HEK293 (cell line): Measurements from ENCODE around the gene GPS1.

Experiments used
- CTCF ChIA-PET: fragments of 350-600 bp; formaldehyde crosslinking; extraction: SDS; loops from one replicate; lab custom pipeline; 2021; ENCODE audit warnings: antibody characterized with exemption; lab: Yijun Ruan, JAX
- POLR2A ChIA-PET: fragments of 300-600 bp; formaldehyde crosslinking; extraction: SDS; loops from one replicate; lab custom pipeline; 2020; ENCODE audit warnings: antibody characterized with exemption, inconsistent platforms; lab: Yijun Ruan, JAX
- H3K27ac ChIP-seq: fragments of 200-500 bp; sonication (Bioruptor generic); 2 replicates; pipeline ENCODE4 v1.5.1; 2014; ENCODE audit warnings: low read depth, low read length, control low read depth, inconsistent platforms; ENCODE audit errors: extremely low read depth
- H3K36me3 ChIP-seq, 2 experiments: fragments of 200-500 bp in 1 of 2; sonication (Bioruptor generic) in 1 of 2; 1 replicate in 1 of 2; 2 replicates in 1 of 2; pipeline ENCODE4 v1.5.1; 2014 to 2017; ENCODE audit warnings: inconsistent platforms in 2 of 2, low read length in 2 of 2; ENCODE audit not compliant: control insufficient read depth in 2 of 2, insufficient read depth in 1 of 2
- H3K4me1 ChIP-seq: fragments of 200-500 bp; sonication (Bioruptor generic); 2 replicates; pipeline ENCODE4 v1.5.1; 2014; ENCODE audit warnings: mild to moderate bottlenecking, low read length, inconsistent platforms; ENCODE audit not compliant: control insufficient read depth, insufficient read depth
- H3K4me3 ChIP-seq: 2 replicates; pipeline ENCODE4 v1.5.1; 2011; ENCODE audit warnings: low read depth, mild to moderate bottlenecking, control low read depth, low read length, moderate library complexity
- H3K9me3 ChIP-seq: fragments of 200-500 bp; sonication (Bioruptor generic); 2 replicates; pipeline ENCODE4 v1.5.1; 2014; ENCODE audit warnings: low read depth, low read length, inconsistent platforms; ENCODE audit not compliant: control insufficient read depth, insufficient read depth
- BCL11A ChIP-seq: fragments of 450-650 bp; formaldehyde crosslinking; IDR thresholded peaks from 2 replicates; pipeline ENCODE4 v1.5.1; 2016; ENCODE audit warnings: low read depth, missing biosample characterization, missing genetic modification characterization
- BCL11B ChIP-seq: fragments of 450-650 bp; formaldehyde crosslinking; IDR thresholded peaks from 2 replicates; pipeline ENCODE4 v1.5.1; 2016; ENCODE audit warnings: low read depth, missing biosample characterization, missing genetic modification characterization
- EGR2 ChIP-seq: fragments of 450-650 bp; formaldehyde crosslinking; IDR thresholded peaks from 2 replicates; pipeline ENCODE4 v1.5.1; 2016; ENCODE audit warnings: low read depth, missing biosample characterization, missing genetic modification characterization
- GLIS1 ChIP-seq: fragments of 450-650 bp; formaldehyde crosslinking; IDR thresholded peaks from 2 replicates; pipeline ENCODE4 v1.5.1; 2016; ENCODE audit warnings: missing biosample characterization, missing genetic modification characterization
- GLIS2 ChIP-seq: fragments of 450-650 bp; formaldehyde crosslinking; IDR thresholded peaks from 2 replicates; pipeline ENCODE4 v1.5.1; 2016; ENCODE audit warnings: missing biosample characterization, missing genetic modification characterization
- HOXD13 ChIP-seq: sonication (generic); formaldehyde crosslinking; IDR thresholded peaks from 2 replicates; pipeline ENCODE4 v1.8.0; 2022; ENCODE audit warnings: missing genetic modification reagents, borderline replicate concordance
- IKZF3 ChIP-seq: fragments of 450-650 bp; IDR thresholded peaks from 2 replicates; pipeline ENCODE4 v1.5.0; 2018; ENCODE audit warnings: missing biosample characterization, mild to moderate bottlenecking, missing genetic modification characterization, moderate library complexity
- KLF1 ChIP-seq: fragments of 450-650 bp; formaldehyde crosslinking; IDR thresholded peaks from 2 replicates; pipeline ENCODE4 v1.5.1; 2016; ENCODE audit warnings: missing biosample characterization, missing genetic modification characterization
- OSR2 ChIP-seq: fragments of 450-650 bp; formaldehyde crosslinking; IDR thresholded peaks from 2 replicates; pipeline ENCODE4 v1.5.1; 2016; ENCODE audit warnings: missing biosample characterization, missing genetic modification characterization
- PATZ1 ChIP-seq: fragments of 450-650 bp; formaldehyde crosslinking; IDR thresholded peaks from 2 replicates; pipeline ENCODE4 v1.5.1; 2016; ENCODE audit warnings: missing biosample characterization, missing genetic modification characterization
- ZBTB1 ChIP-seq: fragments of 450-650 bp; formaldehyde crosslinking; IDR thresholded peaks from 2 replicates; pipeline ENCODE4 v1.5.1; 2016; ENCODE audit warnings: missing biosample characterization, missing genetic modification characterization
- ZBTB26 ChIP-seq: fragments of 450-650 bp; formaldehyde crosslinking; optimal IDR thresholded peaks from 2 replicates; pipeline ENCODE3; 2016; ENCODE audit warnings: missing biosample characterization, mild to moderate bottlenecking, missing genetic modification characterization
- ZBTB48 ChIP-seq: fragments of 450-650 bp; formaldehyde crosslinking; IDR thresholded peaks from 2 replicates; pipeline ENCODE4 v1.5.1; 2016; ENCODE audit warnings: missing biosample characterization, missing genetic modification characterization
- ZBTB8A ChIP-seq: fragments of 450-650 bp; formaldehyde crosslinking; IDR thresholded peaks from 2 replicates; pipeline ENCODE4 v1.5.1; 2016; ENCODE audit warnings: missing biosample characterization, missing genetic modification characterization
- ZFHX2 ChIP-seq: fragments of 450-650 bp; formaldehyde crosslinking; conservative IDR thresholded peaks from 2 replicates; pipeline ENCODE4 v1.5.1; 2016; ENCODE audit warnings: missing biosample characterization, missing genetic modification characterization
- ZIC2 ChIP-seq: fragments of 450-650 bp; formaldehyde crosslinking; IDR thresholded peaks from 2 replicates; pipeline ENCODE4 v1.5.1; 2016; ENCODE audit warnings: missing biosample characterization, missing genetic modification characterization
- ZNF138 ChIP-seq: fragments of 450-650 bp; formaldehyde crosslinking; IDR thresholded peaks from 2 replicates; pipeline ENCODE4 v1.5.1; 2016; ENCODE audit warnings: missing biosample characterization, missing genetic modification characterization, borderline replicate concordance
- ZNF501 ChIP-seq: fragments of 450-650 bp; formaldehyde crosslinking; IDR thresholded peaks from 2 replicates; pipeline ENCODE4 v1.5.1; 2016; ENCODE audit warnings: missing biosample characterization, missing genetic modification characterization
- ZNF600 ChIP-seq: fragments of 450-650 bp; formaldehyde crosslinking; IDR thresholded peaks from 2 replicates; pipeline ENCODE4 v1.5.1; 2016; ENCODE audit warnings: missing biosample characterization, missing genetic modification characterization
- ZNF660 ChIP-seq: fragments of 450-650 bp; IDR thresholded peaks from 2 replicates; pipeline ENCODE4 v1.5.1; 2018; ENCODE audit warnings: missing biosample characterization, mild to moderate bottlenecking, missing genetic modification characterization
- TF ChIP-seq, protein P1 (sequence below): sonication (generic); formaldehyde crosslinking; IDR thresholded peaks from 2 replicates; pipeline ENCODE4 v1.8.1; 2022; ENCODE audit warnings: mild to moderate bottlenecking, moderate library complexity, missing genetic modification reagents

GPS1 gene

GRCh38 chr17:82019690-82020571, 31.8 kb upstream of the GPS1 start (continued):
- TF ChIP-seq ZNF138 (tag by site-specific recombination) (no peak), ZNF600 (tag by site-specific recombination) (peak; percentile 81; the same call in 1 of the 2 replicates), GLIS1 (tag by site-specific recombination) (peak; percentile 50), EGR2 (tag by site-specific recombination) (0 out of 2 replicates have a peak, but pooled peaks have one; percentile 45), BCL11B (tag by site-specific recombination) (peak; percentile 71), IKZF3 (0 out of 2 replicates have a peak, but pooled peaks have one; percentile 39), ZIC2 (tag by site-specific recombination) (peak; percentile 19; the same call in 1 of the 2 replicates), ZBTB26 (peak; percentile 15), GLIS2 (tag by site-specific recombination) (peak; percentile 81), ZFHX2 (tag by site-specific recombination) (peak; percentile 76), ZBTB8A (0 out of 2 replicates have a peak, but pooled peaks have one; percentile 23), ZBTB1 (tag by site-specific recombination) (no peak), BCL11A (tag by site-specific recombination) (peak; percentile 36; the same call in 1 of the 2 replicates), OSR2 (tag by site-specific recombination) (no peak), KLF1 (tag by site-specific recombination) (peak; percentile 65), ZNF501 (tag by site-specific recombination) (no peak), PATZ1 (tag by site-specific recombination) (peak; percentile 44; the same call in 1 of the 2 replicates), ZNF660 (tag by site-specific recombination) (0 out of 2 replicates have a peak, but pooled peaks have one; percentile 14), ZBTB48 (tag by site-specific recombination) (peak; percentile 33; the same call in 1 of the 2 replicates)

- Histone ChIP-seq H3K36me3 (peaks cover 0 to 30% of the 10 kb centered on the region in 2 experiments; a peak in 1 of 3 replicates), H3K4me3 (no peak overlapping the region)
- POLR2A ChIA-PET, result interaction anchor here (0.5 to 5.1 kb wide), 13 partner anchors 10 to 298 kb away, joined by 3 to 61 read pairs (median 8); partner anchors contain the start of genes DCXR, NOTUM and RAC3
- TF ChIP-seq, protein P1, sequence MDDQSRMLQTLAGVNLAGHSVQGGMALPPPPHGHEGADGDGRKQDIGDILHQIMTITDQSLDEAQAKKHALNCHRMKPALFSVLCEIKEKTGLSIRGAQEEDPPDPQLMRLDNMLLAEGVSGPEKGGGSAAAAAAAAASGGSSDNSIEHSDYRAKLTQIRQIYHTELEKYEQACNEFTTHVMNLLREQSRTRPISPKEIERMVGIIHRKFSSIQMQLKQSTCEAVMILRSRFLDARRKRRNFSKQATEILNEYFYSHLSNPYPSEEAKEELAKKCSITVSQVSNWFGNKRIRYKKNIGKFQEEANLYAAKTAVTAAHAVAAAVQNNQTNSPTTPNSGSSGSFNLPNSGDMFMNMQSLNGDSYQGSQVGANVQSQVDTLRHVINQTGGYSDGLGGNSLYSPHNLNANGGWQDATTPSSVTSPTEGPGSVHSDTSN, result peak; percentile 10; the same call in 1 of the 2 replicates
- no peak for TF ChIP-seq HOXD13 (CRISPR knock-in tag)
- TF ChIP-seq, all 188 proteins: peak for 1
- Histone ChIP-seq H3K27ac (peak overlapping the region; percentile 38), H3K4me1 (peaks cover 11% of the 10 kb centered on the region), H3K9me3 (no peaks in the 10 kb centered on the region)
- CTCF ChIA-PET, result interaction anchor here (0.6 to 7.6 kb wide), 31 partner anchors 8 to 284 kb away, joined by 3 to 105 read pairs (median 5); partner anchors contain the start of genes DCXR, MAFG, NOTUM and RAC3
These were observed 31.1 kb upstream of the GPS1 start for GRCh38 chr17:82020572-82021106.
